Mucosa of stomach (tissue), 1 donor: ENCODE results near the gene SPIN1.

Source experiments
- H3K27me3 ChIP-seq: one replicate; pipeline ENCODE4 v1.7.0; 2013; ENCODE audit warnings: mild to moderate bottlenecking, low read length; ENCODE audit not compliant: control insufficient read depth, insufficient read depth
- H3K36me3 ChIP-seq: one replicate; pipeline ENCODE4 v1.7.0; 2013; ENCODE audit warnings: low read length; ENCODE audit not compliant: control insufficient read depth, insufficient read depth
- H3K4me1 ChIP-seq: one replicate; pipeline ENCODE4 v1.7.0; 2013; ENCODE audit warnings: mild to moderate bottlenecking, low read length; ENCODE audit not compliant: control insufficient read depth, insufficient read depth
- H3K4me3 ChIP-seq: one replicate; pipeline ENCODE4 v1.7.0; 2013; ENCODE audit warnings: low read length
- H3K9ac ChIP-seq: one replicate; pipeline ENCODE4 v1.7.0; 2013; ENCODE audit warnings: mild to moderate bottlenecking, low read length, moderate library complexity
- H3K9me3 ChIP-seq: one replicate; pipeline ENCODE4 v1.7.0; 2013; ENCODE audit warnings: mild to moderate bottlenecking, low read length, moderate library complexity; ENCODE audit not compliant: control insufficient read depth
- donor health status: Pancreatic carcinoma.

Gene SPIN1

DNA sequence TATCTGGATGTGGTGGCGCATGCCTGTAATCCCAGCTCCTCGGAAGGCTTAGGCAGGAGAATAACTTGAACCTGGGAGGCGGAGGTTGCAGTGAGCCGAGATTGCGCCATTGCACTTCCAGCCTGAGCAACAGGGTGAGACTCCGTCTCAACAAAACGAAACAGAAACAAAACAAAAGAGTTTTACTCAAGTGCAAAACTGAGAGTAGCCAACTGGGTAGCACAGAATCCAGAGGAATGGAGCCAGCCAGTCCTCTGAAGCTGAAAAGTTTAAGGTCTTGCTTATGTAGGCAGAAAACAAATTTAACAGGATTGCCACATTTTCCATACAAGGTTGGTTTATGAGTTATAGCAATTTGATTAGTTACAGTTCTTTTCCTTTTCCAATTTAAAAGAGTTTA lies 32.0 kb downstream of the SPIN1 start:
- no peak overlapping the region for H3K9ac ChIP-seq

DNA sequence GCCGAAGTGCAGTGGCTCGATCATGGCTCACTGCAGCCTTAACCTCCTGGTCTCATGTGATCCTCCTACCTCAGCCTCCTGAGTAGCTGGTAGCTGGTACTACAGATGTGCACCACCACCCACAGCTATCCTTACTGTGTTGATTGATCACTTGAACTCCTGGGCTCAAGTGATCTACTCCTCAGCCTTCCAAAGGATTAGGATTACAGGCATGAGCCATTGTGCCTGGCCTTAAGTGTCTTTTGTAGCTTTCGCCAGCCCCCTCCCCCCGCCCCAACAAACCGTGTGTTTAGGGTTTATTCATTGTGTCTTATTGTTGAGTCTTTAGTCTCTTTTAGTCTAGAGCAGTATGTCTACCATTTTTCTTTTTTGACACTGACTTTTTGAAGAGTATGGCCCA lies 33.1 kb downstream of the SPIN1 start:
- Histone ChIP-seq H3K4me3 (no peak overlapping the region), H3K9ac (no peak overlapping the region), H3K36me3 (peaks cover 5% of the 10 kb centered on the region), H3K4me1 (no peaks in the 10 kb centered on the region), H3K9me3 (no peaks in the 10 kb centered on the region), H3K27me3 (no peaks in the 10 kb centered on the region)

More for the DNA sequence above, 32.0 kb downstream of the SPIN1 start:
- H3K36me3 ChIP-seq, result peaks cover 5% of the 10 kb centered on the region
- H3K4me3 ChIP-seq, result no peak overlapping the region
- H3K4me1 ChIP-seq, result no peaks in the 10 kb centered on the region
- H3K27me3 ChIP-seq, result no peaks in the 10 kb centered on the region
- H3K9me3 ChIP-seq, result no peaks in the 10 kb centered on the region

DNA sequence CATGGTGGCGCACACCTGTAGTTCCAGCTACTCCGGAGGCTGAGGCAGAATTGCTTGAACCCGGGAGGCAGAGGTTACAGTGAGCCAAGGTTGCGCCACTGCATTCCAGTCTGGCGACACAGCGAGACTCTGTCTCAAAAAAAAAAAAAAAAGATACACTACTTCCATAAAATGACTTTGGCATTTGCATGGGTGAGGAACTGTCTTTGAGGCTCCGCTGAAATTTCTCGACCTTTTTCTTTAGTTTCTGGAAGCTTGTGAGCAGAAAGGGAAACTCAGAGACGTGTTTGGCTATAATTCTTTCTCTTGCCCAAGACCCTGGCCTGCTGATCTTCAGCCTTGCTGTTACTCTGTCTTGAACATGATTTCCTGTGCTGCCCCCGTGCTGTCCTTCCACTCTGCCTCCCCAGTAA lies 37.3 kb downstream of the SPIN1 start:
- Histone ChIP-seq H3K9ac (no peak overlapping the region), H3K4me1 (no peaks in the 10 kb centered on the region), H3K27me3 (no peaks in the 10 kb centered on the region), H3K4me3 (no peak overlapping the region), H3K36me3 (peaks cover 5% of the 10 kb centered on the region), H3K9me3 (no peaks in the 10 kb centered on the region)

DNA sequence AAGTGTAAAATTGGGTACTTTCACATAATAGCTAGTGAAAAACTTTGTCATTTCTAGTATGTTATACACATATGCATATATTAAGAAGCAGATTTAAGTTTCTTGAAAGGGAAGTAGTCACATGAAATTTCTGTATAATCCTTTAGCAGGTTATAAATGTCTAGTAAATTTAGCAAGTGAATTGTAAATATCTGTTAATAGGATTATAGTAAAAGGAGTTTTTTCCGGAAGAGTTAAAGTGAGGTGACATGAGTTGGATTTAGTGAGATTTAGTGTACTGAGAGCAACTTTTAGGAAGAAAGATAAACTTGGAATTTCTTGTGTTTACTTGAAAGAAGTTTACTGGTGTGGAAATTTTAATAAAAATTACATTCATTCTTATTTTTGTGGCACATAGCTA lies 38.4 kb downstream of the SPIN1 start:
- H3K9me3 ChIP-seq, result no peaks in the 10 kb centered on the region
- no peaks in the 10 kb centered on the region for H3K27me3 ChIP-seq
- no peaks in the 10 kb centered on the region for H3K36me3 ChIP-seq
- no peak overlapping the region for H3K4me3 ChIP-seq
- H3K9ac ChIP-seq, result no peak overlapping the region
- H3K4me1 ChIP-seq, result no peaks in the 10 kb centered on the region

DNA sequence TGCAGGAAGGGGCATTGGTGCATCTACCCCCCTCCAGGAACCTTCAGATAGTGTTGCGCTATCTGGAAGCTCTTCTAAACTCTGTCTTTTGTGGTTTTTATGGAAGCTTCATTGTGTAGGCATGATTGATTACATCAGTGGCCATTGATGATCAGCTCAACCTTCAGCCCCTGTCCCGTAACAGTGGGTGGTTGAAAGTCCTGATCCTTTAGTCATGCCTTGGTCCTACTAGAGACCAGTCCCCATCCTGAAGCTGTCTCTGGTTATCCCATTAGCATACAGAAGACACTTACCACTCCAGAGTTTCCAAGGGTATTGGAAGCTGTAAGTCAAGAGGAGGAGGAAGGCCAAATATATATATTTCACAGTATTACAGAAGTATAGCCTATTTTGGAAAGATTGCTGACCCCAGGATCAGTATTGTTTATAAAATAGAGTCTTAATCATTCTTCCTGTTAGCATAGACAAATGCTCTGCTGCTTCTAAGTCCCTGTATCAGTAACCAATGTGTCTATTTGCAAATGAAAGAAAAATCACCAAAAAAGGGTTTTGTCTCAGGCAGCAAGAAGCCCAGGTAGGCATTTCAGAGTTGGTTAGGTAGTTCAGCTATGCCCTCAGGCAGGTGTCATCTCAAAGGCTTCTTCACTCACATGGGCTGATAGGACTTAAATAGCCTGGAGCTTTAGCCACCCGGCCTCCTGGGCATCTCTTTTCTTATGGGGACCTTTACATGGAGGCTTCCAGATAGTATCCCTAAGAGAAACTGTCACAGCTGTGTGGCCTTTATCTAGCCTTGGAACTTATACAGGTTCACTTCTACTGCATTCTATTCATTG lies 41.6 kb downstream of the SPIN1 start:
- Histone ChIP-seq H3K27me3 (no peaks in the 10 kb centered on the region), H3K36me3 (no peaks in the 10 kb centered on the region), H3K9ac (no peak overlapping the region), H3K4me1 (no peaks in the 10 kb centered on the region), H3K4me3 (no peak overlapping the region), H3K9me3 (no peaks in the 10 kb centered on the region)

DNA sequence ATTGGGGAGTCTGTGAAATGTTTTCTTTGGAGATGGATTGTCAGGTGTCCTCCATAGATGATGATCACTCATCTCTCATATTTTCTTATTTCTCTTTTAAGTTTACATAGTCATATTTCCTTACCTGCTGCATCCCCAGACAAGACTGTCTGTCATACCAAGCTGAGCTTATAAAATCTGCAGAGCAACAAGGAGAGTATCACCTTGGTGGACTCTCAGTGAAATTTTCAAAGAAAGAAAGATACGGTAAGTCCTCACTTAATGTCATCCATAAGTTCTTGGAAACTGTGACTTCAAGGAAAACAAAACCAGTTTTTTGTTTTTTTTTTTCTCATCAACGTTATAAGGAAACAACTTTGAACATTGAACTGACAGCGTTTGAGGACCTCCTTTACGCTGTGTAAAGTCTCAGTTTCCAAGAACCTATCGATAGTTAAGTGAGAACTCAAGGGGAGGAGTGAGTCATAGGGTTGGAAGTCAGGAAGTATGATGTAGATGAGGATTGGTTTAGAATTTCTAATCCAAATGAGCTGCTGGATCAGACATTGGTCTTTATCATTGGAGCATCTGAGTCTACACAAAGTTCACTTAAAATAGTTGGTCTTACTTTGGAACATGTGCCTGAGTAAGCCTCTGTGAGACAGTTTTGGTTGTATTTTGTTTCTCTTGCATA lies 45.5 kb downstream of the SPIN1 start:
- Histone ChIP-seq H3K27me3 (no peaks in the 10 kb centered on the region), H3K4me1 (peaks cover 4% of the 10 kb centered on the region), H3K9me3 (no peaks in the 10 kb centered on the region), H3K9ac (no peak overlapping the region), H3K36me3 (no peaks in the 10 kb centered on the region), H3K4me3 (no peak overlapping the region)

DNA sequence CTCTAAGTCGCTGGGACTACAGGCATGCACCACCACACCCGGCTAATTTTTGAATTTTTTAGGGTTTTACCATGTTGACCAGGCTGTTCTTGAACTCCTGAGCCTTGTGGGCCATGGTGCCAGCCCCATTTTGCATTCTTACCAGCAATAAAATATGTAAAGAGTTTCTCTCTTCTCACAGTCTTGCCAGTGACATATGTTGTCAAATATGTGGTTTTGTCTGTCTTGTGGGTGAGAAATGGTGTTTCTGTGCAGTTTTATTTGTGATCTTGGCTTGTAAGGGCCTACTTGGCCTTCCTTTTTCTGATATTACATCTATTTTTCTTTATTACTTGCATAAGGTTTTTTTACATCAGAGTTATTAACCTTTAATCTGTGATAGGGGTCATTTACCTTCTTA lies 47.1 kb downstream of the SPIN1 start:
- Histone ChIP-seq H3K27me3 (no peaks in the 10 kb centered on the region), H3K36me3 (no peaks in the 10 kb centered on the region), H3K4me1 (peaks cover 4% of the 10 kb centered on the region), H3K4me3 (no peak overlapping the region), H3K9me3 (no peaks in the 10 kb centered on the region), H3K9ac (no peak overlapping the region)

DNA sequence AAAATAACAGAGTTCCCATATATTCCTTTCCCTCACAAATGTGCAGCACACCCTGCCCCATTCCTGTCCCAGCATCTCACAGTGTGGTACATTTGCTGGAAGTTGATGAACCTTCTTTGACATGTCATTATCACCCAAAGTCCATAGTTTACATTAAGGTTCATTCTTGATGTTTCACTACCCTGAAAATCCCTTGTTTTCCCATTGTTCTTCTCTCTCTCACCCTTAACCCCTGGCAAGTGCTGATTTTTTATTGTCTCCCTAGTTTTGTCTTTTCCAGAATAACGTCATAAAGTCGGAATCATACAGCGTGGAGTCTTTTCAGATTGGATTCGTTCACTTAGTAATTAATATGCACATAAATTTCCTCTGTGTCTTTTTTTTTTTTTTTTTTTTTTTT lies 48.1 kb downstream of the SPIN1 start:
- Histone ChIP-seq H3K9ac (no peak overlapping the region), H3K9me3 (no peaks in the 10 kb centered on the region), H3K27me3 (no peaks in the 10 kb centered on the region), H3K4me3 (no peak overlapping the region), H3K36me3 (no peaks in the 10 kb centered on the region), H3K4me1 (peaks cover 4% of the 10 kb centered on the region)

DNA sequence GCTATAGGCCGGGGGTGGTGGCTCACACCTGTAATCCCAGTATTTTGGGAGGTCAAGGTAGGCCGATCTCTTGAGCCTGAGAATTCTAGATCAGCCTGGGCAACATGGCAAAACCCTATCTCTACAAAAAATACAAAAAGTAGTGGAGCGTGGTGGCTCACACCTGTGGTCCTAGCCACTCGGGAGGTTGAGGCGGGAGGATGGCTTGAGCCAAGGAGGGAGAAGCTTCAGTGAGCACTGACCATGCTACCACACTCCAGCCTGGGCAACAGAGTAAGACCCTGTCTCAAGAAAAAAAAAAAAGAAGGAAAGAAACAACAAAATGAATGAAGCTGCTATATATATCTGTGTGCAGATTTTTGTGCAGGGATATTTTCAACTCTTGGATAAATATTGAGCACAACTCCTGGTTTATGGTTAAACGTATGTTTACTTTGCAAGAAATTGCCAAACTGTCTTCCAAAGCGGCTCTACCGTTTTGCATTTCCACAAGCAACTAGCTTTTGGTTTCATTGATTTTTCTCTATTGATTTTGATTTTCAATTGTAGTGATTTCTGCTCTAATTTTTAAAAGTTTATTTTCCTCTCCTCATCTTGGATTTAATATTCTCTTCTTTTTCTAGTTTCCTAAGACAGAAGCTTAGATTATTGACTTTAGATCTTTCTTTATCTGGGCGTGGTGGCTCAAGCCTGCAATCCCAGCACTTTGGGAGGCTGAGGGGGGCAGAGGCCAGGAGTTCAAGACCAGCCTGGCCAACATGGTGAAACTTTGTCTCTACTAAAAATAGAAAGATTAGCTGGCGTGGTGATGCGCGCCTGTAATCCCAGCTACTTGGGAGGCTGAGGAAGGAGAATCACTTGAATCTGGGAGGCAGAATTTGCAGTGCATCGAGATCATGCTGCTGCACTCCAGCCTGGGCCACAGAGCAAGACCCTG lies 49.2 kb downstream of the SPIN1 start:
- Histone ChIP-seq H3K4me1 (peaks cover 4% of the 10 kb centered on the region), H3K36me3 (no peaks in the 10 kb centered on the region), H3K4me3 (no peak overlapping the region), H3K27me3 (no peaks in the 10 kb centered on the region), H3K9me3 (no peaks in the 10 kb centered on the region), H3K9ac (no peak overlapping the region)

DNA sequence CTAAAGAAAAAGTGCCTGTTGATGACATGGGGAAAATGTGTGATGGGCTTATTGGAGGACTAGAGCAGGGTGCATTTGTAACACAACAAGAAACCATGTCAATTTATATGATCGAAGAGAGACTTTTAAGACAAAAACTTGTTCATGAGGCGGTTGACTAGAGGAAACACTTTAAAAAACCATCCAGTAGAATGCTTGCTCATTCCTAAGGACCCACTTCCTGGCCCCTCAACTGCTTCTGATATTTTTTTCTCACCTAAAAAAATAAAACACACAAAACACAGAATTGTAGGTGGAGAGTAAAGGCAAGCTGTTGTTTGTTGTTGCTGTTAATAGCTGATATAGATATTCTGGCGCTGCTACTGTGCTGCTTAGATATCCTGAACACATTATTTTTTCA lies 50.6 kb downstream of the SPIN1 start:
- Histone ChIP-seq H3K36me3 (no peaks in the 10 kb centered on the region), H3K27me3 (no peaks in the 10 kb centered on the region), H3K4me1 (peaks cover 4% of the 10 kb centered on the region), H3K4me3 (no peak overlapping the region), H3K9me3 (no peaks in the 10 kb centered on the region), H3K9ac (no peak overlapping the region)

DNA sequence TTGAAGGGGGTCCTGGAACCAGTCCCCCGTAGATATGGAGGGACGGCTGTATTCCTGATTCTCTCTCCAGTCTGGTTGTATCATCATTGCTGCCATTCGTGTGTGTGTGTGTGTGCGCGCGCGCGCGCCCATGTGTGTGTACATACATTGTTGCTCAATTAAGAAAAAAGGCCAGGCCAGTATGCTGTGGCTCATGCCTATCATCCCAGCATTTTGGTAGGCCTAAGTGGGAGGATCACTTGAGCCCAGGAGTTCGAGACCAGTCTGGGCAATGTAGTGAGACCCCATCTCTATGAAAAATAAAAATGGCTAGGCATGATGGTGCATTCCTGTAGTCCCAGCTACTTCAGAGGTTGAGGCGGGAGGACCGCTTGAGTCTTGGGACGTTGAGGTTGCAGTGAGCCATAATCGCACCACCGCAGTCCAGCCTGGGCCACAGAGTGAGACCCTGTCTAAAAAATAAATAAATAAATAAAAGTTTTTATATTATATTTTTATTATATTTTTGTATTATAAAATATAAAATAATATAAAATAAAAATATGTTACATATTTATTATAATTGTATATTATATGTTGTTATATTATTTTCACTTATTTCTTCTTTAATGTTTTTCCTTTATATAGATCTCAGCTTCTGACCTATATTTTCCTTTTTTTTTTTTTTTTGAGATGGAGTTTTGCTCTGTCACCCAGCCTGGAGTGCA lies 53.2 kb downstream of the SPIN1 start:
- Histone ChIP-seq H3K4me1 (peaks cover under 1% of the 10 kb centered on the region), H3K4me3 (no peak overlapping the region), H3K9ac (no peak overlapping the region), H3K27me3 (no peaks in the 10 kb centered on the region), H3K9me3 (no peaks in the 10 kb centered on the region), H3K36me3 (no peaks in the 10 kb centered on the region)
